Mesothelial cell of epicardium (in vitro differentiated cells): Measurements from ENCODE around the gene CALML5. TPM values are rescaled to one million over a fixed set of nuclear protein-coding genes. Genes with fewer than 3 reads are reported as not detected.

ENCODE experiments used
- DNase-seq, 2 experiments: peaks; one replicate each; pipeline ENCODE4 v3.0.0; 2021; ENCODE audit warnings: low spot score in 2 of 2; ENCODE audit not compliant: unreplicated experiment in 2 of 2
- H3K27ac Mint-ChIP-seq: 2 replicates; pipeline ENCODE4 v1.8.0; 2021; ENCODE audit warnings: mixed read lengths
- H3K27me3 Mint-ChIP-seq: 2 replicates; pipeline ENCODE4 v1.8.0; 2021; ENCODE audit warnings: low read depth, mixed read lengths
- H3K36me3 Mint-ChIP-seq: 2 replicates; pipeline ENCODE4 v1.8.0; 2021; ENCODE audit warnings: mixed read lengths
- H3K4me1 Mint-ChIP-seq: 2 replicates; pipeline ENCODE4 v1.8.0; 2021; ENCODE audit warnings: mixed read lengths
- H3K4me3 Mint-ChIP-seq: 2 replicates; pipeline ENCODE4 v1.8.0; 2021; ENCODE audit warnings: mild to moderate bottlenecking, moderate library complexity, mixed read lengths
- H3K9me3 Mint-ChIP-seq: 2 replicates; pipeline ENCODE4 v1.8.0; 2021; ENCODE audit warnings: mixed read lengths
- CTCF ChIP-seq: fragments of 200-600 bp; sonication (generic); IDR thresholded peaks from one replicate; pipeline ENCODE4 v1.5.0; 2021; ENCODE audit warnings: antibody characterized with exemption; ENCODE audit not compliant: unreplicated experiment
- total RNA-seq: library from RNA; stranded (reverse); gene quantifications from 3 replicates; pipeline ENCODE4 v1.2.1, GENCODE V29; 2021

CALML5 gene
- total RNA-seq, 1 donor from 2014 or later: not detected

GRCh38 chr10:5517546-5517945 lies 18.2 kb upstream of the CALML5 start:
- Mint-ChIP-seq H3K27ac (no peak overlapping the region), H3K27me3 (no peaks in the 10 kb centered on the region), H3K9me3 (peaks cover 11% of the 10 kb centered on the region), H3K4me1 (peaks cover 35% of the 10 kb centered on the region), H3K36me3 (no peaks in the 10 kb centered on the region), H3K4me3 (no peak overlapping the region)
- DNase-seq: no peak
- TF ChIP-seq CTCF: no peak

DNA sequence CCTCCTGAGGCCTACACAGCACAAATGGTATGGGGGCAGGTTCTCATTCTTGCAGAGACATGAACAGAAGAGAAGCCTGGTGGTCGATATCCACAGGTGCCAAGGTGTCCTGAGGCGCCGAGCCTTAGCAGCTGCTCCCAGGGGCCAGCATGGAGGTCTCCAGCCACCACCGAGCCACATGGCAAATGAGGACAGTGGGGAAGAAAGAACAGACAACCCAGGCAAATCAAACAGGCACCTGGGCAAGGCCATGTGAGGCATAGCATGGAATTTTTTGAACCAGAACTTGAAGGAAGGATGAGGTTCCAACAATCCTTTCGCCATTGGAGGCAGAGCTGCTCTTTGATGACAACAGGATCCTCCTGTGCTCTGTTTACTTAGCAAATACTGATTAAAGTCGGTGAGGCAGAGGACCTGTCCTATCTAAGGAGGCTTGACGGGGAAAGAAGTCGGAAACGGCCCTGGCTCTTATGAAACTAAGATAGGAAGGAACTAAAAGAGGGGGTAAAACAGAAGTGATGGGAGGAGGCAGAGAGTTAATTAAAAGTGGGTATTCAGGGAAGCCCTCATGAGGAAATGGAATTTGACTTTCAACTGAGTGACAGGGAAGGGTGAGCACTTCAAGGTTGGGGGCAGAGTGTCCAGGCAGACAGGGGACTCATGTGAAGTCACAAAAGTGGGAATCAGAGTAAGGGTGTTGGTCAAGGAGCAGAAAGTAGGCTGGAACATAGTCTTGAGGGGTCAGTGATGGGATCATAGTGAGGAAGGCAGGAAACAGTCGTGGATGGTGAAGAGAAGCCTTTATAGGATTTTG lies 16.8 kb upstream of the CALML5 start:
- Mint-ChIP-seq H3K27ac (no peak overlapping the region), H3K9me3 (peaks cover 11% of the 10 kb centered on the region), H3K4me1 (peaks cover 40% of the 10 kb centered on the region), H3K36me3 (no peaks in the 10 kb centered on the region), H3K4me3 (no peak overlapping the region), H3K27me3 (no peaks in the 10 kb centered on the region)
- no peak for DNase-seq
- no peak for TF ChIP-seq CTCF

- peaks cover 3% of the 10 kb centered on the region for H3K9me3 Mint-ChIP-seq
- peak overlapping the region; percentile 45 for H3K27ac Mint-ChIP-seq
- no peak for DNase-seq
- TF ChIP-seq CTCF: no peak
- H3K4me3 Mint-ChIP-seq: no peak overlapping the region
- H3K4me1 Mint-ChIP-seq: peaks cover 49% of the 10 kb centered on the region
- H3K27me3 Mint-ChIP-seq: no peaks in the 10 kb centered on the region
- no peaks in the 10 kb centered on the region for H3K36me3 Mint-ChIP-seq
Observed at GRCh38 chr10:5514226-5514850, 15.0 kb upstream of the CALML5 start.

- Mint-ChIP-seq H3K27me3 (no peaks in the 10 kb centered on the region), H3K27ac (no peak overlapping the region), H3K36me3 (no peaks in the 10 kb centered on the region), H3K9me3 (no peaks in the 10 kb centered on the region), H3K4me3 (no peak overlapping the region), H3K4me1 (peaks cover 49% of the 10 kb centered on the region)
- no peak for DNase-seq
- TF ChIP-seq CTCF: no peak
Observed at GRCh38 chr10:5512881-5513612, 13.7 kb upstream of the CALML5 start.

DNA sequence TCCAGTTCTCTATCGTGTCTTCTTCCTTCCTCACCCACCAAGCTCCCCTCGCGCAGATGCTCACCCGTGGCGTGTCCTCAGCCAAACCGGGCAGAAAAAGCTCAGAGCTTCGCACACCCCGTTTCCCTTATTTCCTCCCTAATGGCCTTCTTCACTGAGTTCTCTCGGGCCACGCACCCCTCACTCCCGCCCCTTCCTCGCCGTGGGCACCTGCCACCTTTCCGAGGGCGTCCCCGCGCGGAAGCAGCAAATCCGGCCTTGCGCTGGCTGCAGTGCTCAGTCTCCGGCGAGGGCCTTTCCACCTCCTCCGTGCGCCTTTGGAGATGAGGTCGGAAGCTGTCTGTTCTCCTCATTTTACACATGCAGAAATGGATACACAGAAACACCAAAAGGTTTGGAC lies 13.0 kb upstream of the CALML5 start:
- peak overlapping the region; percentile 27 for H3K27ac Mint-ChIP-seq
- no peaks in the 10 kb centered on the region for H3K27me3 Mint-ChIP-seq
- H3K4me3 Mint-ChIP-seq: no peak overlapping the region
- H3K9me3 Mint-ChIP-seq: no peaks in the 10 kb centered on the region
- TF ChIP-seq CTCF: no peak
- H3K36me3 Mint-ChIP-seq: no peaks in the 10 kb centered on the region
- DNase-seq: no peak
- H3K4me1 Mint-ChIP-seq: peaks cover 51% of the 10 kb centered on the region
